Measurements from ENCODE around the gene FBXW10.
"Not testable (repeated sequence)": the region's sequence is repeated elsewhere in the genome, so short reads cannot be mapped to it uniquely, and the experiment has no call there.

DNA sequence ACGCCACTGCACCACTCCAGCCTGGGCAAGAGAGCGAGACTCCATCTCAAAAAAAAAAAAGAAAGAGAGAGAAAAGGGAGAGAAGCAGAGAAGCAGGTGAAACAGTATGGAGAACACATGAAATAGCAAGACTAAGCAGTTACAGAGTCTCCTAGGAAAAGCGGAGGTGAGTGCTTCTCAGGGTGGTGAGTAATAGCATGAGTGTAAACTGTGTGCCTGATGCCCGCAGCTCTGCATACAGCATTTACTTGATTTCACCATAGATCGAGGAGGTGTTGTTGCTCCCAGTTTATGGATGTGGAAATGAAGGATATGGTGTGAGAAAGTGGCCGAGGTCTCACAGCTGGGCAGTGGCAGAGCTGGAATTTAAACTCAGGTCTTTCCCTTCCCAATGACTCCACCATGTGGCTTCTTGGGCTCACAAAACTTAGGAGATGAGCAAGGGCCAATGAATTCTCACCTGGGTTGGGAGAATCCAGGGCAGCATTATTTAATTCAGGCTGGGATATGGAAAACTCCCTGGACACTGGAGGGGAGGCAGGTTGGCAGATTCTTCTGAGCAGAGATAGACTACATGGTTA lies 10.1 kb downstream of the FBXW10 start:
- TF ChIP-seq, protein P1, sequence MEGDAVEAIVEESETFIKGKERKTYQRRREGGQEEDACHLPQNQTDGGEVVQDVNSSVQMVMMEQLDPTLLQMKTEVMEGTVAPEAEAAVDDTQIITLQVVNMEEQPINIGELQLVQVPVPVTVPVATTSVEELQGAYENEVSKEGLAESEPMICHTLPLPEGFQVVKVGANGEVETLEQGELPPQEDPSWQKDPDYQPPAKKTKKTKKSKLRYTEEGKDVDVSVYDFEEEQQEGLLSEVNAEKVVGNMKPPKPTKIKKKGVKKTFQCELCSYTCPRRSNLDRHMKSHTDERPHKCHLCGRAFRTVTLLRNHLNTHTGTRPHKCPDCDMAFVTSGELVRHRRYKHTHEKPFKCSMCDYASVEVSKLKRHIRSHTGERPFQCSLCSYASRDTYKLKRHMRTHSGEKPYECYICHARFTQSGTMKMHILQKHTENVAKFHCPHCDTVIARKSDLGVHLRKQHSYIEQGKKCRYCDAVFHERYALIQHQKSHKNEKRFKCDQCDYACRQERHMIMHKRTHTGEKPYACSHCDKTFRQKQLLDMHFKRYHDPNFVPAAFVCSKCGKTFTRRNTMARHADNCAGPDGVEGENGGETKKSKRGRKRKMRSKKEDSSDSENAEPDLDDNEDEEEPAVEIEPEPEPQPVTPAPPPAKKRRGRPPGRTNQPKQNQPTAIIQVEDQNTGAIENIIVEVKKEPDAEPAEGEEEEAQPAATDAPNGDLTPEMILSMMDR (IDR thresholded peaks at IDR 0.05), result not testable (repeated sequence)
- not testable (repeated sequence) for TF ChIP-seq POLR2A (IDR thresholded peaks at IDR 0.05)

Data from thyroid gland (tissue), 4 donors.